Breast epithelium (tissue), 4 donors: ENCODE measurements around the gene FBXL22. TPM values are rescaled to one million over a fixed set of nuclear protein-coding genes. Genes with fewer than 3 reads are reported as not detected.

ENCODE experiments used
- DNase-seq, 2 donors: peaks; one replicate each; pipeline ENCODE4 v3.0.0-alpha.2; 2019; ENCODE audit warnings: low spot score in 2 of 2
- H3K27ac ChIP-seq, 2 donors: fragments of 200-600 bp; sonication (generic) in 1 of 2; one replicate each; pipeline ENCODE4 v1.5.1; 2016 to 2019; ENCODE audit warnings: mild to moderate bottlenecking in 1 of 2
- H3K27me3 ChIP-seq, 2 donors: fragments of 200-600 bp; sonication (generic) in 1 of 2; one replicate each; pipeline versions ENCODE4 v1.5.1 to v1.6.0; 2017 to 2019; ENCODE audit warnings: control low read depth in 1 of 2, mild to moderate bottlenecking in 1 of 2
- H3K36me3 ChIP-seq: fragments of 200-600 bp; one replicate; pipeline ENCODE4 v1.5.1; 2019
- H3K4me1 ChIP-seq, 2 donors: fragments of 200-600 bp; sonication (generic); one replicate each; pipeline ENCODE4 v1.5.1; 2016 to 2019; ENCODE audit warnings: control low read depth in 1 of 2
- H3K4me3 ChIP-seq, 3 donors: fragments of 200-600 bp; sonication (generic); 1 replicate in 2 of 3; 2 replicates in 1 of 3; pipeline ENCODE4 v1.5.1; 2016 to 2019; ENCODE audit warnings: mild to moderate bottlenecking in 3 of 3, moderate library complexity in 2 of 3
- H3K9me3 ChIP-seq, 2 donors: fragments of 200-600 bp; sonication (generic) in 1 of 2; one replicate each; pipeline ENCODE4 v1.5.1; 2016 to 2019; ENCODE audit warnings: control low read depth in 1 of 2
- CTCF ChIP-seq, 3 donors: fragments of 450-650 bp; IDR thresholded peaks; one replicate each; pipeline ENCODE4 v1.5.1; 2016 to 2017; ENCODE audit warnings: antibody characterized with exemption in 3 of 3, mild to moderate bottlenecking in 3 of 3, moderate library complexity in 3 of 3
- POLR2A ChIP-seq: fragments of 450-650 bp; IDR thresholded peaks from one replicate; pipeline ENCODE4 v1.6.1; 2016; ENCODE audit warnings: antibody characterized with exemption, mild to moderate bottlenecking, moderate library complexity
- POLR2AphosphoS5 ChIP-seq, 3 donors: sonication (generic); formaldehyde crosslinking; IDR thresholded peaks; one replicate each; pipeline ENCODE4 v1.6.1; 2017; ENCODE audit warnings: antibody characterized with exemption in 3 of 3
- intact Hi-C: fragments of 100-400 bp; cut with DNase I; formaldehyde crosslinking; loops from one replicate; pipeline ENCODE4 v1.15.1; 2023; ENCODE audit warnings: low total_unique reads
- total RNA-seq, 3 donors: library from RNA; depleted of rRNA; stranded (reverse); fragments of >200 nt; gene quantifications; one replicate each; pipeline ENCODE4 v1.1.0, GENCODE V29; 2016

The FBXL22 gene
- total RNA-seq, 3 donors from 2014 or later, result 0.64 to 3.5 (median 2.0) TPM

- DNase-seq, result no peak
- intact Hi-C loops, result no loop called here
- H3K9me3 ChIP-seq, result no peaks in the 10 kb centered on the region
- H3K27ac ChIP-seq, result peak overlapping the region in 1 of 2 donors; percentile 21
- no peak overlapping the region for H3K4me3 ChIP-seq
- H3K4me1 ChIP-seq, result peaks cover 6 to 10% of the 10 kb centered on the region in 2 donors
- TF ChIP-seq CTCF (IDR thresholded peaks at IDR 0.05), result no peak
- TF ChIP-seq POLR2AphosphoS5 (IDR thresholded peaks at IDR 0.05), result no peak
- no peak for TF ChIP-seq POLR2A
- H3K36me3 ChIP-seq, result no peaks in the 10 kb centered on the region
- H3K27me3 ChIP-seq, result no peaks in the 10 kb centered on the region
These were observed 3.2 kb upstream of the FBXL22 start for GRCh38 chr15:63593705-63594671.

GRCh38 chr15:63595065-63595464 is 2.1 kb upstream of the FBXL22 start:
- Histone ChIP-seq H3K36me3 (no peaks in the 10 kb centered on the region), H3K4me3 (no peak overlapping the region), H3K27me3 (no peaks in the 10 kb centered on the region), H3K27ac (peak overlapping the region; percentile 21 to 87), H3K4me1 (peaks cover 6 to 10% of the 10 kb centered on the region in 2 donors), H3K9me3 (no peaks in the 10 kb centered on the region)
- no peak for DNase-seq
- intact Hi-C loops, result no loop called here
- TF ChIP-seq POLR2AphosphoS5 (IDR thresholded peaks at IDR 0.05), result no peak
- TF ChIP-seq POLR2A, result no peak
- no peak for TF ChIP-seq CTCF (IDR thresholded peaks at IDR 0.05)

- intact Hi-C loops, result no loop called here
- no peak for DNase-seq
These were observed 1.5 kb upstream of the FBXL22 start for GRCh38 chr15:63595688-63596087.

GRCh38 chr15:63596676-63597037 is 530 bp upstream of the FBXL22 start:
- intact Hi-C loops, result no loop called here
- Histone ChIP-seq H3K27ac (peak overlapping the region; percentile 86 to 87), H3K4me1 (peaks cover 6 to 10% of the 10 kb centered on the region in 2 donors)

More at GRCh38 chr15:63595688-63596087, 1.5 kb upstream of the FBXL22 start:
- Histone ChIP-seq H3K27ac (peak overlapping the region; percentile 86 to 87), H3K27me3 (no peaks in the 10 kb centered on the region), H3K4me3 (no peak overlapping the region), H3K36me3 (no peaks in the 10 kb centered on the region), H3K4me1 (peaks cover 6 to 10% of the 10 kb centered on the region in 2 donors), H3K9me3 (no peaks in the 10 kb centered on the region)
- TF ChIP-seq CTCF (IDR thresholded peaks at IDR 0.05) (no peak), POLR2A (no peak), POLR2AphosphoS5 (IDR thresholded peaks at IDR 0.05) (no peak)

More at GRCh38 chr15:63596676-63597037, 530 bp upstream of the FBXL22 start:
- Histone ChIP-seq H3K4me3 (peak overlapping the region in 2 of 3 donors; percentile 36 to 53), H3K36me3 (no peaks in the 10 kb centered on the region), H3K9me3 (no peaks in the 10 kb centered on the region), H3K27me3 (no peaks in the 10 kb centered on the region)
- TF ChIP-seq POLR2A (no peak), POLR2AphosphoS5 (IDR thresholded peaks at IDR 0.05) (no peak), CTCF (IDR thresholded peaks at IDR 0.05) (no peak)
- no peak for DNase-seq
